ENCODE data around the gene SPATA46. TPM values are rescaled to one million over a fixed set of nuclear protein-coding genes. Genes with fewer than 3 reads are reported as not detected.

Gene SPATA46
- total RNA-seq, 2 experiments from 2014 or later = not detected

DNA sequence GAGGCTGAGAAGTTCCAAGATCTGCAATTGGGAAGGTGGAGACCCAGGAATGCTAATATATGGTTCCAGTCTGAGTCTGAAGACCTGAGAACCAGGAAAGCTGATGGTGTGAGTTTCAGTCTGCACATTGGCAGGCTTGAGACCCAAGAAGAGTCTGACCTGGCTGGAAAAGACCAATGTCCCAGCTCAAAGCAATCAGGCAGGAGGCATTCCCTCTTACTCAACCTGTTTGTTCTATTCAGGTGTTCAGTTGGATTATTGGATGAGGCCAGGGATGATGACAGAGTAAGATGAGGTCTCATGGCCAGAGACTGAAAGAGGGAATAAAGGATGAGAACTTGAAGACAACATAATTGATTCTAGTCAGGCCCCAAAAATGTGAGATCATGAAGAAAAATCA, 50.1 kb downstream of the SPATA46 start:
- Mint-ChIP-seq H3K4me1 (no peaks in the 10 kb centered on the region), H3K36me3 (ENCODE audit: low read depth) (no peaks in the 10 kb centered on the region), H3K4me3 (no peak overlapping the region), H3K9me3 (no peaks in the 10 kb centered on the region), H3K27ac (no peak overlapping the region), H3K27me3 (peaks cover 20% of the 10 kb centered on the region)
- DNase-seq = no peak
- ChIA-PET POLR2A (no interaction called here), CTCF (no interaction called here)

DNA sequence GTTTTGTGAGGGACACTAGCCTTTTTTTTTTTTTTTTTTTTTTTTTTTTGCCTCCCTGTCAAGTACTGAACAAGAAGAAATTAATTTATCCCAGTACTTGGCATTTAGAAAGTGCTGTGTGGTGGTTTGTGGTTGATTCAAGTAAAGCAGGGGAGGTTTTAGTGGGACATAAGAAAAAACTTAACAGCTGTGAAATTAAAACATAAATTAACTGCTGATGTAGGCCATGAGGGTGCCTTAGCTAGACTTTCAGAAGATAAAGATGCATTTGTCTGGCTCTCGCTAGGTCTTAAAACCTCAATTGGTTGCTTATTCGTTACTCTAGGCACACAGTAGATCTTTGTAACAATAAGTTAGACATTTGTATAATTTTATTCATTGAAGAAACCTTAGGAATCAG, 52.3 kb downstream of the SPATA46 start:
- Mint-ChIP-seq H3K27me3 (peaks cover 20% of the 10 kb centered on the region), H3K4me1 (no peaks in the 10 kb centered on the region), H3K4me3 (no peak overlapping the region), H3K36me3 (ENCODE audit: low read depth) (no peaks in the 10 kb centered on the region), H3K27ac (no peak overlapping the region), H3K9me3 (no peaks in the 10 kb centered on the region)
- no peak for DNase-seq
- ChIA-PET POLR2A (no interaction called here), CTCF (no interaction called here)

Small RNAs within 50 kb of the gene (microRNA-seq; reads per million reads assigned to microRNA genes)
- gene MIR556 (ENCODE audit: borderline microRNAs expressed, borderline replicate concordance) = not detected

Other genes with a start within 250 kb of the SPATA46 start
- not detected for gene C1orf226, start 4.9 kb upstream of the SPATA46 start, total RNA-seq
- not detected for gene SH2D1B, start 35.3 kb upstream of the SPATA46 start, total RNA-seq
- 10 to 100 TPM; 57.3 to 60.6 TPM for gene UHMK1, start 121.0 kb upstream of the SPATA46 start, total RNA-seq
- 10 to 100 TPM; 10.9 to 12.3 TPM for gene UAP1, start 184.9 kb upstream of the SPATA46 start, total RNA-seq